HG03280 (cell line): Measurements from ENCODE around the gene GABRB2.
"Not testable (repeated sequence)": the region's sequence is repeated elsewhere in the genome, so short reads cannot be mapped to it uniquely, and the experiment has no call there.

Experiments used
- ATAC-seq: cut with Tn5 transposase; IDR thresholded peaks from one replicate; pipeline ENCODE4 v1.9.1; 2021; ENCODE audit warnings: mild to moderate bottlenecking, moderate library complexity; ENCODE audit not compliant: unreplicated experiment

GABRB2 gene

GRCh38 chr5:161305601-161306000 lies 240.9 kb downstream of the GABRB2 start:
- ATAC-seq: no peak

DNA sequence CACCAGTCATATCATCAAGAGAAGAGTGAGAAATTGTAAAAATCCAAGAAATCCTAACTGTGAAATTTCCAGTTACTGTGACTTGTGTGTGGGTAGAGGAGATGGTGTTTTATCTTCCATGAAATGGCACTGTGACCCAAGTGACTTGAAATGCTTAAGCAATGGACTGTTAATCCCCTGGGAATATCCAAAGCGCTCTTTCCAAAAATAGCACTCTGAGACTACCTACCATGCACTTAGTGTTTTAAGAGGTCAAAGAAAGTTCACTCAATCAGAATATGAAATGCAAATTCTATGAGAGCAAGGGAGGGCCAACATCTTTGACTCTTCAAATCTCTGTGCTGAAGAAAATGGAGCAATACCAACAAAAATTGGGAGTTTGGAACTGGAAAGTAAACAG lies 244.0 kb downstream of the GABRB2 start:
- no peak for ATAC-seq

GRCh38 chr5:161301586-161301985 lies 244.9 kb downstream of the GABRB2 start:
- ATAC-seq: no peak

- peak; percentile 87 for ATAC-seq
Measured at GRCh38 chr5:161299053-161299452, 247.5 kb downstream of the GABRB2 start.

GRCh38 chr5:161297388-161297787 lies 249.1 kb downstream of the GABRB2 start:
- ATAC-seq: not testable (repeated sequence)

DNA sequence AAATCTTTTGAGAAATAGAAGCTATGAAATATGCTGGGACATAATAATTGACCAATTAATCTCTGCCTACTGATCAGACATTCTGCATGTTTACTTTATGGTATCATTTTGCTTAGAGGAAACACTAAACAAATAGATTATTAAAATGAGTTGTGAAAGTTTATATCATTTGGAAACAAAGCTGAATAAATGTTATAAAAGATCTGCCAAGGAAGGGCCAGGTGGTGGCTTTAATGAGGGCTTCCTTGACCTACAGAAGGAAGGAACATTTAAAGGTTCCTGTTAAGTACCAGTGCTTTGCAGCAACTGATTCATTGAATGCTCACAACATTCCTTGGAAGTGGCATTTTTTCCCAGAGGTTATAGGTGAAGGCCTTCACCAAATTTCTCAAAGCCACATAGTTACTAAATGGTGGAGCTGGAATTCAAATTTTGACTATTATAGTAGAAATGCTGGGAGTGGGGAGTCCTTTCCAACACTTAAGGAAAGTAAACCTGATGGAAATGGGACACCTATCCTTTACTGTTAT lies 250.7 kb downstream of the GABRB2 start:
- ATAC-seq: no peak

DNA sequence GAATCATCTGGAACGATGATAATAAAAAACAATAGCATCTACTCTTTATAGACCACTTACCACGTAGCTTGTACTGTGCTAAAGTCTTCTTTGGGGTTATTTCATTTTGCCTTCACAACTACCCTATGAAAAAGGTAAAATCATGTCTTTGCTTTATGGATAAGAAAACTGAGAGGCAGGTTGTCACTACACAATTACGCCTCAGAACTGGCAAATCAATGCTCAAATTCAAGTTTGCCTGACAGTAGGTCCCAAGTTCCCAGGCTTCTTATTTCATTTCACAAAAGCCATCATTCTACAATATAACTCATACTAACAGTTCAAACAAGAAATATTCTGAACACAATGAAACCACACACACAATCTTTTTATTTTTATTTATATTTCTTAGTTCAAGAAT lies 258.5 kb downstream of the GABRB2 start:
- no peak for ATAC-seq

DNA sequence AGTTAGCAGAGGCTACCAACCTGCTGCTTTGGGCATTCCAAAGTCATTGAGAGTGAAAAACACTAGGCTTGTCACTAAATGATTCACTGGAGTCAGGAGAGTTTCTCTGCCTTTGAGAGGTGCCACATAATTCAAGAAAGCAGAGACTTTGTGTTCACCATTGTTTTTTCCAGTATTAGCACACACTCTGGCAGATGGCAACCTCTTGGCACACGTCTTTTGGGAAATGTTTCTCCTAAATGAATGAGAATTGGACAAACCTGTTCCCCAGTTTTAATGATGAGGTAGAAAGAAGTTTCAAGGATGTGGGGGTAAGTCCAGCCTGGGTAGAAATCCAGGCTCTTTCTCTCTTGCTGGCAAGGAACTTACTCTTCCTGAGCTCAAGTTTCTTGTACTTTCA lies 259.1 kb downstream of the GABRB2 start:
- no peak for ATAC-seq

- ATAC-seq: peak; percentile 84
Measured at GRCh38 chr5:161286066-161286655, 260.4 kb downstream of the GABRB2 start.

- no peak for ATAC-seq
Measured at GRCh38 chr5:161284445-161284844, 262.1 kb downstream of the GABRB2 start.

- ATAC-seq: no peak
Measured at GRCh38 chr5:161283296-161283695, 263.2 kb downstream of the GABRB2 start.

GRCh38 chr5:161278739-161279660 lies 267.5 kb downstream of the GABRB2 start:
- peak; percentile 42 for ATAC-seq

DNA sequence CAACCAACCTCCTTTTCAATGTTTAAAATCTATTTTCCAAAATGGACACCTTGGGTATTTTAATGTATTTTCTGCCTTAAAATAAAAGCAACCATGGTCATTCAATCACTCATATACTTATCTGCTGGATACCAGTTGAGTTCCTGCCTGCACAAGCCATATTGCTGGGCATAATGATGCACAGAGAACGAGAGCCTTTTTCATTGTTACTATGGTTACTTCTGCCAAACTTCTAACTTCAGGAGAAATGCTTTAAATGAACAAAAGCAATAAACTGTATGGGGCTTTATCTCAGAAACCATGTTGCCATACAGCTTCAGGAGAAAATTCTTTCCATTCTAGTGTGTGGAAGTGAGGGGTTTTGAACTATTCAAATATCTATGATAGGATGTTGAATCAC lies 269.5 kb downstream of the GABRB2 start:
- no peak for ATAC-seq

DNA sequence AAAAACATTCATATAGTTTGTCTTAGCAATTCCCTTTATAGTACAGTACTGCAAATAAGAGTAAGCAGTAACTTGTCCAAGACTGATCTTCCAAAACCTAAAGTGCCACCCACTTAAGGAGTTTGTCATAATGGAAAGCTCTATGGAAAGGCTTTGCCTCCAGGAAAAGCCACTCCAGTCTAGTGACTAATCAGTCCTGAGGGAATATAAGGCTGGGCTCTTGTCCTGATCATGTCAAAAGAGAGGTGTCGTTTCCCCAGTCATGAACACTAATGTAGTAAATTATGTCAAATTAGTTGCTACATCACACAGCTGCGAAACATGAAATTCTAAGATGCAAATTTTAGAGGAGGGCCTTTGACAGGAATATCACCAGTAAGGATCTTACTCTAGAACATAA lies 271.6 kb downstream of the GABRB2 start:
- ATAC-seq: no peak

- no peak for ATAC-seq
Measured at GRCh38 chr5:161273410-161273809, 273.1 kb downstream of the GABRB2 start.

DNA sequence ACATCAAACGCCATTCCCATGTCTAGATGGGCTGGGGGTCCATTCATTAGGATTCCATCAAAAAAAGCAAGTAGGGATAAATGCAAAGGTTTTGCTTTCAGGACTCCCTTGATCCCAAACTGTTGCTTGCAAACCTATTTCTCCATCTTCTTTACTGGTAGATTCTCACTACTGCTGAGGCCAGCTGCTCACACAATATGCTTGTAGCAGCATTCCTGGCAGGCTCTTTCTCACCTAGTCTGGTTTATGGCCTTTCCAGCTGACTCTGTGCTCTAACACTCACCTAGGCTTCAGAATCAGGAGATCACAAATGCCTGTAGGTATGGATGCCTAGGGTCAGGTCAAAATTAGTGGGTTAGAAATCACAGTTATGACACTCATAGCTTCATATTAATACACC lies 274.7 kb downstream of the GABRB2 start:
- no peak for ATAC-seq

GRCh38 chr5:161269125-161269524 lies 277.4 kb downstream of the GABRB2 start:
- ATAC-seq: no peak

- ATAC-seq: no peak
Measured at GRCh38 chr5:161266954-161267353, 279.6 kb downstream of the GABRB2 start.

- no peak for ATAC-seq
Measured at GRCh38 chr5:161265006-161265405, 281.5 kb downstream of the GABRB2 start.

GRCh38 chr5:161263191-161263590 lies 283.3 kb downstream of the GABRB2 start:
- ATAC-seq: no peak

DNA sequence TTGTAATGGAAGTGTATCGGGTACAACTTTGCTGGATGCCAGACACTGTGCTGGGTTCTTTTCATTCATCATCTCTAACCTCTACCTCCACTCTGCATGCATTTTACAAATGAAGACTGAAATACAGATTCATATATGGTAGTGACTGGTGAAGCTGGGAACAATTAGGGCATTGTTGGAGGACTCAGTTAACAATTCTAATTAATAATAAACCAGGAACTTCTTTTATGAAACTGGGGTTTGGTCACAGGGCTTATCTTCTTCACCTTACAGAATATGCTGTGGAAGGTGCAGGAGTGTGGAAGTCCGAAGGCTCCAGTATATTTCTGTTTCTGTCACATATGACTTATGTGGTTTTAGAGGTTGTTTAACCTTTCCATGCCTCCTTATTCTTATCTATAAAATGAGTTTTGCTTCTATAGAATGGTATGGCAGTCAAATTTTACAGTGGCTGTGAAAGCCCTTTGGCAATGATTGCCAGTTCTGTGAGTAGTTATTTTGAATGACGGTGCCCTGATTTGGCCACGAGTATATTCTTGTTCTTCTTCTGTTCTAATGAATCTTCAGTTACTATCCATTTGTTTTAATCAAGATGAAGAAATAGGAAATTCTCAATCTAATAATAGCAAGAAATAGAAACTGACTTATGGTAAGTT lies 284.7 kb downstream of the GABRB2 start:
- ATAC-seq: no peak

DNA sequence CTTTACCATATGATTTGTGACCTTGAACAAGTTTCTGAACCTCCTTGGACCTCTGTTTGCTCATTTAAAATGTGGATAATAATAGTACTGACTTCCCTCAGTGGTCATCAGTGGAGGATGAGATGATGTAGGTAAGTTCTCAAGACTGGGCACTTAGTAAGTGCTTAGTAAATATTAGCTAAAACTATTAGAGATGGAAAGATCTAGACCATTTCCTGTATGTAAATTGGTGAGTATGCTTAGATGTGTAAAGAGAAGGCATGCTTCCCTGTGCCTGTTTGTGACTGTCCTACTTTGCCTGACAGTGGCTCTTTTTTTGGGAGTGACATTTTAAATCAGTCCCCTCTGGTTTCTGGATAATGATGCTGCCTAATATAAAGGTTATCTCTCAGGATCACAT lies 288.1 kb downstream of the GABRB2 start:
- ATAC-seq: no peak
